ENCODE results near the gene LDLRAP1.

The LDLRAP1 gene

DNA sequence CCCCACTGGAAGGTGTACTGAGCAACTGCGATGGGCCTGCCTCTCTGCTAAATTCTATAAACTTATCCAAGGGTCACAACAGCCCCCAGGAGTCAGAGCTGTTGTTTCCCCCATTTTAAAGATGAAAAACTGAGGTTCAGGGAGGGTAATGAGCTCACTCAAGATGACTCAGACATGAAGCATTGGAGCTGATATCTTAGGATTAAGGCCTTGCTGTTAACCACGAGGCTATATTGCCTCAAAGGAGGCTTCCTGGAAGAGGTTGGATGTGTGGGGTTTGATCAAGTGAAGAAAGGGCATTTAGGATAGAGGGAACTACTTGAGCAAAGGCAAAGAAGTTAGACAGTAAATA is 6.7 kb downstream of the LDLRAP1 start:
- ChIA-PET CTCF (interaction anchor here (1.3 kb wide), 1 partner anchor 22 kb away, joined by 5 read pairs; no protein-coding TSS in a partner anchor), POLR2A (interaction anchor here (1.2 kb wide), 1 partner anchor 303 kb away, joined by 3 read pairs; the partner anchor contains the start of gene RSRP1)
- DNase-seq (ENCODE audit: extremely low spot score), result no peak
- TF ChIP-seq ARNT (IDR thresholded peaks at IDR 0.05), result no peak
- TF ChIP-seq FOXK2 (IDR thresholded peaks at IDR 0.05), result no peak
- no peak for TF ChIP-seq SUZ12 (IDR thresholded peaks at IDR 0.05)
- no peak for TF ChIP-seq ZNF384 (IDR thresholded peaks at IDR 0.05)
- no peak for TF ChIP-seq L3MBTL2 (conservative IDR thresholded peaks at IDR 0.05)
- TF ChIP-seq LEF1 (IDR thresholded peaks at IDR 0.05; ENCODE audit: borderline replicate concordance), result no peak
- TF ChIP-seq HDGF (IDR thresholded peaks at IDR 0.05; ENCODE audit: borderline replicate concordance), result no peak
- no peak for TF ChIP-seq SP1 (IDR thresholded peaks at IDR 0.05)
- TF ChIP-seq BHLHE40 (IDR thresholded peaks at IDR 0.05; ENCODE audit: borderline replicate concordance), result no peak
- TF ChIP-seq FOXA1 (IDR thresholded peaks at IDR 0.05), result no peak
- TF ChIP-seq TARDBP (IDR thresholded peaks at IDR 0.05), result no peak
- TF ChIP-seq NFRKB (IDR thresholded peaks at IDR 0.05), result no peak
- no peak for TF ChIP-seq FOXM1 (IDR thresholded peaks at IDR 0.05; ENCODE audit: borderline replicate concordance)
- TF ChIP-seq ELF4 (IDR thresholded peaks at IDR 0.05), result no peak
- no peak for TF ChIP-seq CTBP1 (IDR thresholded peaks at IDR 0.05; ENCODE audit: borderline replicate concordance)
- TF ChIP-seq, protein P1, sequence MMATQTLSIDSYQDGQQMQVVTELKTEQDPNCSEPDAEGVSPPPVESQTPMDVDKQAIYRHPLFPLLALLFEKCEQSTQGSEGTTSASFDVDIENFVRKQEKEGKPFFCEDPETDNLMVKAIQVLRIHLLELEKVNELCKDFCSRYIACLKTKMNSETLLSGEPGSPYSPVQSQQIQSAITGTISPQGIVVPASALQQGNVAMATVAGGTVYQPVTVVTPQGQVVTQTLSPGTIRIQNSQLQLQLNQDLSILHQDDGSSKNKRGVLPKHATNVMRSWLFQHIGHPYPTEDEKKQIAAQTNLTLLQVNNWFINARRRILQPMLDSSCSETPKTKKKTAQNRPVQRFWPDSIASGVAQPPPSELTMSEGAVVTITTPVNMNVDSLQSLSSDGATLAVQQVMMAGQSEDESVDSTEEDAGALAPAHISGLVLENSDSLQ (IDR thresholded peaks at IDR 0.05), result no peak

- CTCF ChIA-PET, result interaction anchor here (1.3 kb wide), 1 partner anchor 21 kb away, joined by 5 read pairs; no protein-coding TSS in a partner anchor
Observed at GRCh38 chr1:25550683-25551310, 7.4 kb downstream of the LDLRAP1 start.

DNA sequence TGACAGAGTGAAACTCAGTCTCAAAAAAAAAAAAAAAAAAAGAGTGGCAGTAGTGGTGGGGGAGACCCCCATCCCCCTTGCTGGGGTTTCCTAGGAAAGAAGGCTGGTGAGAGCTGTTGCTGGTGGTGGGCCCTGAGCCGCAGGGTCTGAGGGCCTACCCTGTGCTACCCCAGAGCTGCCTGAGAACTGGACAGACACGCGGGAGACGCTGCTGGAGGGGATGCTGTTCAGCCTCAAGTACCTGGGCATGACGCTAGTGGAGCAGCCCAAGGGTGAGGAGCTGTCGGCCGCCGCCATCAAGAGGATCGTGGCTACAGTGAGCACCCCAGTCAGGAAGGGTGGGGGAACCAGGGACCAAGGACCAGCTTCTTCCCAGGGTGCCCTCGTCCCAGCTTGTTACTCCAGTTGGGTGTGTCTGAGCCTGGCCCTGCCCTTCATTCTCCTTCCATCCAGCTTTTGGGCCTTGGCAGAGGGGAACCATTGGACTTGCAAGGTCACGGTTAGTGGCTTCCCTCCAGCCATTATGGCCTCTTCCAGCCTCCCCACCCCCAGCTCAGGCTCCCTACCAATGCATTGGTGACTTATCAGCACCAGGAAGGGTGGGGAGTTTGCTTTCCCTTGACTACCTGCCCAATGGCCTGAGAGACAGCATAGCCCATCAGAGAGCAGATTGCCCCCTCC is 10.5 kb downstream of the LDLRAP1 start:
- POLR2A ChIA-PET, result interaction anchor here (0.6 kb wide), 1 partner anchor 11 kb away, joined by 3 read pairs; no protein-coding TSS in a partner anchor

More at GRCh38 chr1:25550683-25551310, 7.4 kb downstream of the LDLRAP1 start:
- POLR2A ChIA-PET, result interaction anchor here (0.9 kb wide), 1 partner anchor 16 kb away, joined by 3 read pairs; no protein-coding TSS in a partner anchor
- no peak for DNase-seq (ENCODE audit: extremely low spot score)
- TF ChIP-seq HDGF (IDR thresholded peaks at IDR 0.05; ENCODE audit: borderline replicate concordance) (no peak), ZNF384 (IDR thresholded peaks at IDR 0.05) (no peak), SP1 (IDR thresholded peaks at IDR 0.05) (no peak)

DNA sequence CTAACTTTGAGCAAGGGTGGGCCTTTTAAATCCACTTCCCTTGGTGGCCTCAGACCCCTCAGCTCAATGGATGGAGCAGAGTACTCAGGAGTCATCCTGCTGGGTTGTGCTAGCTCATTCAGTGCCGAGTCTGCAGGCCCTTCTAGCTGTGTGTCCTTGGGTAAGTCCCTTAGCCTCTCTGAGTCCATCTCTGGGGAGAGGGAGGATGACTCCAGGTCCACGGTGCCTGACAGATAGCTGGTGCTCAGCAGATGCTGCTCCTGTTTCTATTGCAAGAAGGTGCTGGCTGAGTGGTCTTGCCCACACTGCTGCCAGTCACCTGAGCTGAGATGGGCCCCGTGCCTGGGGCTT is 11.0 kb downstream of the LDLRAP1 start:
- TF ChIP-seq FOXA1 (IDR thresholded peaks at IDR 0.05) (no peak), FOXK2 (IDR thresholded peaks at IDR 0.05) (no peak), TARDBP (IDR thresholded peaks at IDR 0.05) (no peak), FOXM1 (IDR thresholded peaks at IDR 0.05; ENCODE audit: borderline replicate concordance) (no peak)
- ChIA-PET POLR2A (no interaction called here), CTCF (interaction anchor here (0.7 to 1.3 kb wide), 2 partner anchors 19 to 36 kb away, joined by 3 read pairs; no protein-coding TSS in a partner anchor)
- no peak for DNase-seq (ENCODE audit: extremely low spot score)

More for the DNA sequence above, 10.5 kb downstream of the LDLRAP1 start:
- TF ChIP-seq HDGF (IDR thresholded peaks at IDR 0.05; ENCODE audit: borderline replicate concordance) (no peak), ARNT (IDR thresholded peaks at IDR 0.05) (no peak)
- DNase-seq (ENCODE audit: extremely low spot score), result no peak
- CTCF ChIA-PET, result interaction anchor here (1.3 kb wide), 1 partner anchor 20 kb away, joined by 3 read pairs; no protein-coding TSS in a partner anchor

- TF ChIP-seq HDGF (IDR thresholded peaks at IDR 0.05; ENCODE audit: borderline replicate concordance) (no peak), TARDBP (IDR thresholded peaks at IDR 0.05) (no peak), ARNT (IDR thresholded peaks at IDR 0.05) (no peak), FOXA1 (IDR thresholded peaks at IDR 0.05) (no peak), SUZ12 (IDR thresholded peaks at IDR 0.05) (no peak), L3MBTL2 (conservative IDR thresholded peaks at IDR 0.05) (no peak), NFRKB (IDR thresholded peaks at IDR 0.05) (no peak), FOXM1 (IDR thresholded peaks at IDR 0.05; ENCODE audit: borderline replicate concordance) (no peak), FOXK2 (IDR thresholded peaks at IDR 0.05) (no peak), SP1 (IDR thresholded peaks at IDR 0.05) (no peak), ZNF384 (IDR thresholded peaks at IDR 0.05) (no peak), BHLHE40 (IDR thresholded peaks at IDR 0.05; ENCODE audit: borderline replicate concordance) (no peak), CTBP1 (IDR thresholded peaks at IDR 0.05; ENCODE audit: borderline replicate concordance) (no peak), LEF1 (IDR thresholded peaks at IDR 0.05; ENCODE audit: borderline replicate concordance) (no peak), ELF4 (IDR thresholded peaks at IDR 0.05) (no peak)
- TF ChIP-seq, protein P1 (IDR thresholded peaks at IDR 0.05), result no peak
- CTCF ChIA-PET, result interaction anchor here (0.7 to 1.3 kb wide), 2 partner anchors 19 to 35 kb away, joined by 3 read pairs; no protein-coding TSS in a partner anchor
- DNase-seq (ENCODE audit: extremely low spot score), result no peak
- POLR2A ChIA-PET, result no interaction called here
Observed at GRCh38 chr1:25554886-25555752, 11.7 kb downstream of the LDLRAP1 start.

GRCh38 chr1:25555753-25556092 is 12.3 kb downstream of the LDLRAP1 start:
- no peak for TF ChIP-seq HDGF (IDR thresholded peaks at IDR 0.05; ENCODE audit: borderline replicate concordance)
- TF ChIP-seq, protein P1 (IDR thresholded peaks at IDR 0.05), result no peak
- TF ChIP-seq TARDBP (IDR thresholded peaks at IDR 0.05), result no peak
- no peak for TF ChIP-seq NFRKB (IDR thresholded peaks at IDR 0.05)
- no peak for TF ChIP-seq SUZ12 (IDR thresholded peaks at IDR 0.05)
- no peak for TF ChIP-seq ELF4 (IDR thresholded peaks at IDR 0.05)
- ChIA-PET CTCF (interaction anchor here (0.6 kb wide), 1 partner anchor 225 kb away, joined by 3 read pairs; no protein-coding TSS in a partner anchor), POLR2A (no interaction called here)
- no peak for DNase-seq (ENCODE audit: extremely low spot score)
